H1 (cell line): ENCODE data around the gene MEGF11.

Source experiments
- CREB1 ChIP-seq: IDR thresholded peaks from 2 replicates; pipeline ENCODE4 v1.6.1; 2012; ENCODE audit warnings: inconsistent platforms
- GTF2F1 ChIP-seq: IDR thresholded peaks from 2 replicates; pipeline ENCODE4 v1.6.1; 2012; ENCODE audit warnings: low read depth, low read length, improper control_type of control experiment, borderline replicate concordance
- JUN ChIP-seq: IDR thresholded peaks from 2 replicates; pipeline ENCODE4 v1.6.1; 2011; ENCODE audit warnings: low read depth, mild to moderate bottlenecking, improper control_type of control experiment, low read length
- JUND ChIP-seq: IDR thresholded peaks from 2 replicates; pipeline ENCODE4 v1.6.1; 2011; ENCODE audit warnings: mild to moderate bottlenecking, improper control_type of control experiment, low read length
- MAX ChIP-seq: IDR thresholded peaks from 2 replicates; pipeline ENCODE4 v1.6.1; 2012; ENCODE audit warnings: inconsistent platforms
- NANOG ChIP-seq: IDR thresholded peaks from 2 replicates; pipeline ENCODE4 v1.6.1; 2011; ENCODE audit warnings: low read length, low read depth, mild to moderate bottlenecking, inconsistent platforms; ENCODE audit not compliant: insufficient read depth, poor library complexity, severe bottlenecking
- POLR2A ChIP-seq, 2 experiments: IDR thresholded peaks; 1 replicate in 1 of 2; 2 replicates in 1 of 2; pipeline ENCODE4 v1.6.1; 2011; ENCODE audit warnings: low read depth in 2 of 2, low read length in 2 of 2, mild to moderate bottlenecking in 2 of 2; ENCODE audit errors: control extremely low read depth in 1 of 2
- RAD21 ChIP-seq, 2 experiments: IDR thresholded peaks in 1 of 2; conservative IDR thresholded peaks in 1 of 2; 2 replicates each; pipeline ENCODE4 v1.6.1; 2011; ENCODE audit warnings: low read depth in 2 of 2, low read length in 2 of 2, improper control_type of control experiment in 1 of 2, inconsistent platforms in 1 of 2, mild to moderate bottlenecking in 1 of 2, moderate library complexity in 1 of 2
- RBBP5 ChIP-seq: IDR thresholded peaks from 2 replicates; pipeline ENCODE4 v1.7.1; 2012; ENCODE audit warnings: low read depth, mild to moderate bottlenecking, inconsistent platforms, low read length, moderate library complexity, borderline replicate concordance
- TAF1 ChIP-seq: IDR thresholded peaks from 2 replicates; pipeline ENCODE4 v1.6.1; 2011; ENCODE audit warnings: mild to moderate bottlenecking, low read depth, low read length
- TBP ChIP-seq: IDR thresholded peaks from 2 replicates; pipeline ENCODE4 v1.6.1; 2011; ENCODE audit warnings: low read depth, low read length, improper control_type of control experiment
- ZNF274 ChIP-seq: IDR thresholded peaks from 2 replicates; pipeline ENCODE4 v1.7.0; 2012; ENCODE audit warnings: low read length, borderline replicate concordance; ENCODE audit errors: extremely low read depth
- TF ChIP-seq, protein P1 (sequence below), 3 experiments: IDR thresholded peaks; 1 replicate in 2 of 3; 2 replicates in 1 of 3; pipeline versions ENCODE4 v1.5.1 to v1.6.1; 2011; ENCODE audit warnings: low read length in 3 of 3, mild to moderate bottlenecking in 3 of 3, inconsistent platforms in 2 of 3, low read depth in 1 of 3, moderate library complexity in 1 of 3; ENCODE audit not compliant: insufficient read depth in 1 of 3; ENCODE audit errors: control extremely low read depth in 1 of 3

- TF ChIP-seq MAX (no peak), JUND (no peak), TAF1 (no peak), RBBP5 (no peak), JUN (no peak), POLR2A (IDR thresholded peaks at IDR 0.05; ENCODE audit: control extremely low read depth in 1 of 2, low read depth in 2 of 2, low read length in 2 of 2) (no peak), RAD21 (IDR thresholded peaks at IDR 0.05 in 1 of 2, conservative IDR thresholded peaks at IDR 0.05 in 1 of 2; ENCODE audit: low read depth in 2 of 2, low read length in 2 of 2) (no peak), TBP (no peak), CREB1 (no peak), ZNF274 (no peak), NANOG (no peak), GTF2F1 (no peak)
- TF ChIP-seq, protein P1, sequence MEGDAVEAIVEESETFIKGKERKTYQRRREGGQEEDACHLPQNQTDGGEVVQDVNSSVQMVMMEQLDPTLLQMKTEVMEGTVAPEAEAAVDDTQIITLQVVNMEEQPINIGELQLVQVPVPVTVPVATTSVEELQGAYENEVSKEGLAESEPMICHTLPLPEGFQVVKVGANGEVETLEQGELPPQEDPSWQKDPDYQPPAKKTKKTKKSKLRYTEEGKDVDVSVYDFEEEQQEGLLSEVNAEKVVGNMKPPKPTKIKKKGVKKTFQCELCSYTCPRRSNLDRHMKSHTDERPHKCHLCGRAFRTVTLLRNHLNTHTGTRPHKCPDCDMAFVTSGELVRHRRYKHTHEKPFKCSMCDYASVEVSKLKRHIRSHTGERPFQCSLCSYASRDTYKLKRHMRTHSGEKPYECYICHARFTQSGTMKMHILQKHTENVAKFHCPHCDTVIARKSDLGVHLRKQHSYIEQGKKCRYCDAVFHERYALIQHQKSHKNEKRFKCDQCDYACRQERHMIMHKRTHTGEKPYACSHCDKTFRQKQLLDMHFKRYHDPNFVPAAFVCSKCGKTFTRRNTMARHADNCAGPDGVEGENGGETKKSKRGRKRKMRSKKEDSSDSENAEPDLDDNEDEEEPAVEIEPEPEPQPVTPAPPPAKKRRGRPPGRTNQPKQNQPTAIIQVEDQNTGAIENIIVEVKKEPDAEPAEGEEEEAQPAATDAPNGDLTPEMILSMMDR (IDR thresholded peaks at IDR 0.05; ENCODE audit: control extremely low read depth in 1 of 3, insufficient read depth in 1 of 3, low read depth in 1 of 3, low read length in 3 of 3) = no peak
These were observed 208.0 kb downstream of the MEGF11 start for GRCh38 chr15:66045542-66045941.
